Measurements from ENCODE around the gene CPXM2.

DNA sequence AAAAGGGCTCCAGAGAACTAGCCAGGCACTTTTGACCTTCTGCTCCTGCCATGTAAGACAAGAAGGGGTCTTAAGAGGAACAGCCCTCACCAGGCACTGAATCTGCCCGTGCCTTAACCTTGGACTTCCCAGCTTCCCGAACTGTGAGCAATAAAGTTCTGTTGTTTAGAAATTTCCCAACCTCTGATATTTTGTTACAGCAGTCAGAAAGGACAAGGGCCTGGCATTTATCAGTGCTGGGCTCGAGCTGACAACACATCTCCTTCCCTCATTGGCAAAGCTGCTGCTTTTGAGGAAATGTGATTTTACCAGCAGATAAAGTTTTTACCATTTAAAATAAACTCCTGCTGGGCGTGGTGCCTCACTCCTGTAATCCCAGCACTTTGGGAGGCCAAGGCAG, 122.0 kb downstream of the CPXM2 start:
- TF ChIP-seq, protein P1, sequence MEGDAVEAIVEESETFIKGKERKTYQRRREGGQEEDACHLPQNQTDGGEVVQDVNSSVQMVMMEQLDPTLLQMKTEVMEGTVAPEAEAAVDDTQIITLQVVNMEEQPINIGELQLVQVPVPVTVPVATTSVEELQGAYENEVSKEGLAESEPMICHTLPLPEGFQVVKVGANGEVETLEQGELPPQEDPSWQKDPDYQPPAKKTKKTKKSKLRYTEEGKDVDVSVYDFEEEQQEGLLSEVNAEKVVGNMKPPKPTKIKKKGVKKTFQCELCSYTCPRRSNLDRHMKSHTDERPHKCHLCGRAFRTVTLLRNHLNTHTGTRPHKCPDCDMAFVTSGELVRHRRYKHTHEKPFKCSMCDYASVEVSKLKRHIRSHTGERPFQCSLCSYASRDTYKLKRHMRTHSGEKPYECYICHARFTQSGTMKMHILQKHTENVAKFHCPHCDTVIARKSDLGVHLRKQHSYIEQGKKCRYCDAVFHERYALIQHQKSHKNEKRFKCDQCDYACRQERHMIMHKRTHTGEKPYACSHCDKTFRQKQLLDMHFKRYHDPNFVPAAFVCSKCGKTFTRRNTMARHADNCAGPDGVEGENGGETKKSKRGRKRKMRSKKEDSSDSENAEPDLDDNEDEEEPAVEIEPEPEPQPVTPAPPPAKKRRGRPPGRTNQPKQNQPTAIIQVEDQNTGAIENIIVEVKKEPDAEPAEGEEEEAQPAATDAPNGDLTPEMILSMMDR (optimal IDR thresholded peaks at IDR 0.05 in 1 of 3, IDR thresholded peaks at IDR 0.05 in 1 of 3, conservative IDR thresholded peaks at IDR 0.05 in 1 of 3; ENCODE audit: extremely low read depth in 1 of 3, insufficient read depth in 2 of 3, low read length in 3 of 3), result no peak
- TF ChIP-seq EZH2 (IDR thresholded peaks at IDR 0.05; ENCODE audit: low read length), result no peak
